AG10803 (cell line): ENCODE measurements around the gene GRK2.

Experiments used
- DNase-seq: peaks from one replicate; pipeline ENCODE4 v3.0.0; 2010; ENCODE audit warnings: low read depth
- H3K4me3 ChIP-seq: 2 replicates; pipeline ENCODE4 v1.5.1; 2011; ENCODE audit warnings: mild to moderate bottlenecking, low read length, control low read depth
- TF ChIP-seq, protein P1 (sequence below): conservative IDR thresholded peaks from 2 replicates; pipeline ENCODE4 v1.5.1; 2011; ENCODE audit warnings: mild to moderate bottlenecking, low read length, control low read depth, inconsistent platforms

GRK2 gene

DNA sequence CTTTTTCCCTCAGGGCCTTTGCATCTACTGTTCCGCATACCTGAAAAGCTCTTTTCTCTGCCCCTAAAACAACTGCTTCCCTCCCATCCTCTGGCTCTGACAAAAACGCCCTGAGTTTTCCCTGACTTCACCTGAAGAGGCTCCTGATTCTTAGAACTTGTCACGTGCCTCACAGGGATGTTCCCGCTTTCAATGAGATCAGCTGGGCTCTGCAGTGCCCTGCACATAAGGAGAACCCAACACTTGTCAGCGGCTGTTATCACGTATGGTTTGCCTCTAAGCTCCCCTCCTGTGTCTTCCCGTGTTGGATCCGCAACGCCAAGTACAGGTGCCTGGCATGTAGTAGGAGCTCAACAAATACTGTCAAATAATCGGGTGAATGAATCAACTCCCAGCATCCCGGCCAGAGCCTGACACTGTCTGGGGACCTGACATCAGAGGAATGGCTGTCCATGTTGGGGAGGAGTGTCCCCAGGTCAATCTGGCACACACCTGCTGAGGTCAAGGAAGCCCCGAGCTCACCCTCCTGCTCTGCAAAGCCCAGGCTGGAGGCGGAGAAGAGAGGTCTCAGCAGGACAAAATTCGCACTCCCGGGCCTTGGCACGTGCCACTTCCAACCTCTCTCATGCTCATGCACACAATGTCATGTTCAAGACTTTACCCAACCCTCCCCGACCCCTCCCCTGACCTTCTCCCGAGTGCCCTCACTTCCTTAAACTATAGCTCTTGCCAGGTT lies 4.2 kb upstream of the GRK2 start:
- TF ChIP-seq, protein P1, sequence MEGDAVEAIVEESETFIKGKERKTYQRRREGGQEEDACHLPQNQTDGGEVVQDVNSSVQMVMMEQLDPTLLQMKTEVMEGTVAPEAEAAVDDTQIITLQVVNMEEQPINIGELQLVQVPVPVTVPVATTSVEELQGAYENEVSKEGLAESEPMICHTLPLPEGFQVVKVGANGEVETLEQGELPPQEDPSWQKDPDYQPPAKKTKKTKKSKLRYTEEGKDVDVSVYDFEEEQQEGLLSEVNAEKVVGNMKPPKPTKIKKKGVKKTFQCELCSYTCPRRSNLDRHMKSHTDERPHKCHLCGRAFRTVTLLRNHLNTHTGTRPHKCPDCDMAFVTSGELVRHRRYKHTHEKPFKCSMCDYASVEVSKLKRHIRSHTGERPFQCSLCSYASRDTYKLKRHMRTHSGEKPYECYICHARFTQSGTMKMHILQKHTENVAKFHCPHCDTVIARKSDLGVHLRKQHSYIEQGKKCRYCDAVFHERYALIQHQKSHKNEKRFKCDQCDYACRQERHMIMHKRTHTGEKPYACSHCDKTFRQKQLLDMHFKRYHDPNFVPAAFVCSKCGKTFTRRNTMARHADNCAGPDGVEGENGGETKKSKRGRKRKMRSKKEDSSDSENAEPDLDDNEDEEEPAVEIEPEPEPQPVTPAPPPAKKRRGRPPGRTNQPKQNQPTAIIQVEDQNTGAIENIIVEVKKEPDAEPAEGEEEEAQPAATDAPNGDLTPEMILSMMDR, result no peak
- DNase-seq, result no peak
- H3K4me3 ChIP-seq, result no peak overlapping the region

DNA sequence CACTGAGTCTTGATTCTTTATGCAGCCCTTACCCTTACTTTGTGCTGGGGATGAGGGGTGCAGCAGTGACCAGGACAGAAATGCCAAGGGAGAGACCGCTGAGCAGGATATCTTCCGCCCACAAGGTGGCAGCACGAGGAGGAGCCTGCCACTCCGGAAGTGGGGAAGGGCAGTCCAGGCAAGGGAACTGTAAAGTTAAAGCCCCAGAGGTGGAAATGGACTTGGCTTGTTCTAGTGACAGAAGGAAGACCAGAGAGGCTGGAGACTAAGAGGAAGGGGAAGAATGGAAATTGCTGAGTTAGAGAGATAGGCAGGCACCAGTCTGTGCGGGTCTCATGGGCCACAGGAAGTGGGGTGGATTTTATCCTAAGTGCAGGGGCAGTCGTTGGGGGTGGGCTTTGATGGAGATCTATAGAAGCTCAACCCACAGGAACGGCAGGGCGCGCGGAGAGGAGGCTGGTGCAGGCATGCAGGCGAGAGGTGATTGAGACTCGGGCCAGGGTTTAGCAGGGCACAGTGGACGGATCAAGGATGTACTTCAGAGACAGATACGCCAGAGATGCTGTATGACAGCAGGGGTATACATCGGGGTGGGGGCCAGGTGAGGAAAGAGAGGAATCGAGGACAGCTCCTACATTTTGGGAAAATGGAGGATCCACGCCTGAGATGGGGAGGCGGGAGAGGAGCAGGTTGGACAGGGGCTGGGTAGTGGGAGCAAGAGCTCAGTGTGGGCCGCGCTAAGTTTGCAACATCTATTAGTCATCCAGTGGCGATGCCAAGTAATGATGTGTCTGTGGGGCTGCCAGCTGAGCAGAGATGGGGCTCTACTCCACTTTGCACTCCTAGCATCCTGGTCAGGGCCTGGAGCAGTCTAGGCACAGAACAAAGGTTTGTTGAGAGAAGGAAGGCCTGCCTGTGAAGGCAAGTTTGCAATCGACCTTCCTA lies 3.3 kb upstream of the GRK2 start:
- no peak overlapping the region for H3K4me3 ChIP-seq
- TF ChIP-seq, protein P1, result peak; percentile 85
- DNase-seq, result peak; percentile 85

DNA sequence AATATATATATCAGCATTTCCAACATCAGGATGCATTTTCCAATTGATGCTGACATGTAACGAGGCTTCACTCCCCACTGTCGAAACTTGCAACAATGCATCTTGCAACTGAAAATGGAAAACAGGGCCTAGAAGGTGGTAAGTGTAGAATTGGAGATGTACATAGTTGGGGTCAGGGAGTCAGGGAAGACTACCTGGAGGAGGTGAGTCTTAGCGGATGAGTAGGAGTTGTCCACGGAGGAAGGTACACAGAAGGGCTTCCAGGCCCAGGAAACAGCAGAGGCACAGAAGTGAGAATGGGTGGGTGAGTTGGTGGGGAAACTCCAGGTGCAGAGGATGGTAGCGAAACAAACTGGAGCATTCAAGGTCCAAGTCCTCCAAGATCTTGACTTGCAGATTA lies 2.0 kb upstream of the GRK2 start:
- no peak overlapping the region for H3K4me3 ChIP-seq
- TF ChIP-seq, protein P1, result no peak
- DNase-seq, result no peak

DNA sequence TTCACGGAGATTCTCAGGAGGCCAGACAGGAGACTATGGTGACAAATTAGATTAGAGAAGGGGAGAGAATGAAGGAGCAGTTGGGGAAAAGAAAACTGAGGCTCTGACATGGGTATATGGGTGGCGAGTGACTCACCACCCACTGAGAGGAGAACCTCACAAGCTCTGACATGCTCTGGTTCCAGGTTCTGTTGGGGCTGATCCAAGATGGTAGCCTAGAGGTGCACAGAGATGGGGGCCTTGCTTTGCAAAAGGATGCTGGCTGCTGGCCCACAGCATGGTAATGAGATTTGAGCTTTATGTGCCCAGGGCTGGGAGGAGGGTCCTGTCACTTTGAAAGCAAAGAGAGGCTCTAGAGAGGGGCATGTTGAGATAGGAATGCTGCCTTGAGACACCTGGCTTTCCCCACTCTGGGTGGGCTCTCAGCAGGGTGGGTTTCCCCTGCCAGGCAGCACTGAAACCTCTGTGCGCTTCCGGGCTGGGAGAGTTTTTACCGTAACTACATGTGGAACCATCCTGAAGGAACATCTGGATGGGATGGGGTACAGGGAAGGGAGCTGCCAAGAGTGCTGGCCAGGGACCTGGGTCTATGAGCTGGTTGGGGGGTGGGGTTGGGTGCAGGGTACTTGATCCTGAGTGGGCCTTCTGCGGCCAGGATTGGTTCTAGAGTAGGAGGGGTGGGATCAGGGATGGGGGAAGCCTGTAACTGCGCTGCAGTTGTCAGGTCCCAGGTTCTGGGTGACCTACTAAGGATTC lies 1.2 kb upstream of the GRK2 start:
- TF ChIP-seq, protein P1, result no peak
- no peak for DNase-seq
- no peak overlapping the region for H3K4me3 ChIP-seq

DNA sequence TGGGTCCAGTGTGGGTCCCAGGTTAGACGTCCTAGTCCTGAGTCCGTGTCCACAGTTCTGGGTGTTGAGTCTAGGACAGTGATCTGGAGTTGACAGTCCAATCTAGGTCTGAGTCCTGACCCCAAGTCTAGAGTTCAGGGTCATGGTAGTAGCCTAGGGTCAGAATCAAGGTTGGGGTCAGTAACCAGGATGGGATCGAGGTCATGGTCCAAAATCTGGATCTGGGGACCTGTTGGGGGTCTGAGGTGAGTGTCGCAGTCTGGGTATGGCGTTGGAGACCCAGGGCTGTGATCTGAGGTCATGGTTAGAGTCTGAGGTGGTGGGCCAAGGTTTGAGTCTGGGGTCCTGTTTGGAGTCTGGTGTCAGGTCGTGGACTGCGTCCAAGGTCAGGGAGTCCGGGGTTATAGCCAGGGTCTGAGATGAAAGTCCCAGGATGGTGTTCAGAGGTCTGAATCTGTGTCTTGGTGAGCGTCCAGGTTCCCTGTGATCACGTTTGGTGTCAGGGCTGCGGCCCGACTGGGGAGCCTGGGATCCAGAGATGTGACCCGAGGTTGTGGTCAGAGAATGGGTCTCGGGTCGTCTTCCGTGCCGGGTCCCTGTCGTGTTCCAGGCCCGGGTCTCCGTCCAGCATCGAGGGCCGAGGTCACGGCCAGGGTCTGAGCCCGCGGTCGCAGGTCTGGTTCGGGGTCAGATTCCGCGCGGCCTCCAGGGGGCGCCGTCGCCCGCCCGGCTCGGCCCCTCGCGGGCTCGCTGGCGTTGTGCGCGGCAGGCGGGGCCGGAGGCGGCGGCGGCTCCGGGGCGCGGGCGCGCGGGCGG lies 432 bp upstream of the GRK2 start:
- TF ChIP-seq, protein P1, result peak; percentile 49
- peak; percentile 43 for DNase-seq
- H3K4me3 ChIP-seq, result peak overlapping the region; percentile 46
